ENCODE measurements around the gene CLDN6. TPM values are rescaled to one million over a fixed set of nuclear protein-coding genes. Genes with fewer than 3 reads are reported as not detected.

The CLDN6 gene
- total and polyA plus RNA-seq, 2 of the 13 experiments (the other 11 are each of a cell fraction or from before 2014, with no cell fraction given) = 5.9 to 7.6 TPM

GRCh38 chr16:2970563-2970962 is 47.4 kb downstream of the CLDN6 start:
- WGBS (ENCODE audit: low lambda C conversion rate) = no CpG with 5 or more reads among the region's 6 CpGs
- DNase-seq (ENCODE audit: low spot score) = no peak
- no peaks in the 10 kb centered on the region; a peak in 1 of 5 replicates for H3K27me3 ChIP-seq (ENCODE audit: control insufficient read depth in 1 of 2, insufficient read depth in 2 of 2, low read length in 2 of 2)
- no peak for ATAC-seq
- peaks cover 8% of the 10 kb centered on the region for H3K79me2 ChIP-seq (ENCODE audit: insufficient read depth, low read length)
- H4K20me1 ChIP-seq (ENCODE audit: insufficient read depth, low read length) = no peaks in the 10 kb centered on the region
- BruUV-seq (replicated peaks) = TSS peak; percentile 51
- no peak overlapping the region for H2AFZ ChIP-seq (ENCODE audit: low read length)
- peak overlapping the region; percentile 80 for H3K9ac ChIP-seq (ENCODE audit: insufficient read depth, low read depth, low read length)
- ChIA-PET CTCF (ENCODE audit: low intra/inter-chr PET ratio, low total read pairs) (interaction anchor here (1.2 kb wide), 1 partner anchor 9 kb away, joined by 3 read pairs; no protein-coding TSS in a partner anchor), POLR2A (interaction anchor here (0.8 to 2.4 kb wide), 8 partner anchors 8 to 89 kb away, joined by 3 to 31 read pairs (median 6); partner anchors contain the start of genes HCFC1R1, PKMYT1, THOC6 and TNFRSF12A)
- H3K4me3 ChIP-seq (replicated peaks in 1 of 3; ENCODE audit: insufficient read depth in 1 of 3, low read depth in 2 of 3, low read length in 3 of 3) = peak overlapping the region; percentile 86 to 91 (median 91)
- H3K4me1 ChIP-seq (ENCODE audit: insufficient read depth, low read length) = peaks cover 17% of the 10 kb centered on the region
- peak overlapping the region; percentile 76 for H3K27ac ChIP-seq (ENCODE audit: extremely low read length, insufficient read depth, low read length)
- in situ Hi-C loops (cut with HindIII; ENCODE audit: extremely low pct_ligation_motif_present, low pct_unique_long_range_greater_than_20kb) (no loop called here), intact Hi-C loops (cut with micrococcal nuclease; ENCODE audit: unreplicated experiment) (no loop called here)
- FAIRE-seq = no peak
- H3K4me2 ChIP-seq (ENCODE audit: low read depth, low read length) = peak overlapping the region; percentile 86
- TF ChIP-seq MED8 (CRISPR knock-in tag; IDR thresholded peaks at IDR 0.05; ENCODE audit: insufficient replicate concordance) = no peak
- H3K9me3 ChIP-seq (ENCODE audit: low read length) = no peaks in the 10 kb centered on the region
- peaks cover 0 to 9% of the 10 kb centered on the region in 2 experiments; a peak in 1 of 5 replicates for H3K36me3 ChIP-seq (replicated peaks in 1 of 2; ENCODE audit: control insufficient read depth in 1 of 2, insufficient read depth in 2 of 2, low read length in 2 of 2)

- no peaks in the 10 kb centered on the region for H4K20me1 ChIP-seq (ENCODE audit: insufficient read depth, low read length)
- peaks cover 17% of the 10 kb centered on the region for H3K4me1 ChIP-seq (ENCODE audit: insufficient read depth, low read length)
- CTCF ChIA-PET (ENCODE audit: low intra/inter-chr PET ratio, low total read pairs) = interaction anchor here (1.2 kb wide), 1 partner anchor 8 kb away, joined by 3 read pairs; no protein-coding TSS in a partner anchor
- peak overlapping the region; percentile 86 for H3K4me2 ChIP-seq (ENCODE audit: low read depth, low read length)
- H3K36me3 ChIP-seq (replicated peaks in 1 of 2; ENCODE audit: control insufficient read depth in 1 of 2, insufficient read depth in 2 of 2, low read length in 2 of 2) = 0 out of 5 replicates have a peak, but pooled peaks cover 0 to 2% of the 10 kb centered on the region in 2 experiments
- H3K4me3 ChIP-seq (replicated peaks in 1 of 3; ENCODE audit: insufficient read depth in 1 of 3, low read depth in 2 of 3, low read length in 3 of 3) = peak overlapping the region; percentile 86 to 91 (median 91)
- POLR2A ChIA-PET = interaction anchor here (0.8 to 2.4 kb wide), 10 partner anchors 9 to 89 kb away, joined by 3 to 31 read pairs (median 6); partner anchors contain the start of genes HCFC1R1, PKMYT1, THOC6 and TNFRSF12A
- FAIRE-seq = no peak
- peak; percentile 68 for ATAC-seq
- peak overlapping the region; percentile 80 for H3K9ac ChIP-seq (ENCODE audit: insufficient read depth, low read depth, low read length)
- H3K27me3 ChIP-seq (ENCODE audit: control insufficient read depth in 1 of 2, insufficient read depth in 2 of 2, low read length in 2 of 2) = no peaks in the 10 kb centered on the region; a peak in 1 of 5 replicates
- in situ Hi-C loops (cut with HindIII; ENCODE audit: extremely low pct_ligation_motif_present, low pct_unique_long_range_greater_than_20kb) (no loop called here), intact Hi-C loops (cut with micrococcal nuclease; ENCODE audit: unreplicated experiment) (no loop called here)
- peak overlapping the region; percentile 76 for H3K27ac ChIP-seq (ENCODE audit: extremely low read length, insufficient read depth, low read length)
- no peak overlapping the region for H2AFZ ChIP-seq (ENCODE audit: low read length)
- DNase-seq (ENCODE audit: low spot score) = peak; percentile 66
- peaks cover 8% of the 10 kb centered on the region for H3K79me2 ChIP-seq (ENCODE audit: insufficient read depth, low read length)
- TSS peak; percentile 42 for BruUV-seq (replicated peaks)
- no peaks in the 10 kb centered on the region for H3K9me3 ChIP-seq (ENCODE audit: low read length)
- WGBS (ENCODE audit: low lambda C conversion rate) = 3% methylated on average over 12 of the region's 83 CpGs
- TF ChIP-seq ZNF414 (CRISPR knock-in tag; IDR thresholded peaks at IDR 0.05) (peak; percentile 33; the same call in 1 of the 2 replicates), UBTF (CRISPR knock-in tag; IDR thresholded peaks at IDR 0.05) (peak; percentile 83), ZNF280D (CRISPR knock-in tag; IDR thresholded peaks at IDR 0.05) (0 out of 2 replicates have a peak, but pooled peaks have one; percentile 41), HMG20B (CRISPR knock-in tag; conservative IDR thresholded peaks at IDR 0.05) (0 out of 2 replicates have a peak, but pooled peaks have one; percentile 21), SALL1 (CRISPR knock-in tag; IDR thresholded peaks at IDR 0.05) (peak; percentile 7; the same call in 1 of the 2 replicates), ZNF607 (CRISPR knock-in tag; IDR thresholded peaks at IDR 0.05; ENCODE audit: borderline replicate concordance) (peak; percentile 34; the same call in 1 of the 2 replicates)
These were observed 48.1 kb downstream of the CLDN6 start for GRCh38 chr16:2969545-2970521.
